Measurements from ENCODE around the gene USP8. TPM values are rescaled to one million over a fixed set of nuclear protein-coding genes. Genes with fewer than 3 reads are reported as not detected.

The USP8 gene
- total RNA-seq, 4 donors from 2014 or later, result 37.6 to 170 (median 85.6) TPM

- H3K4me1 ChIP-seq, result no peaks in the 10 kb centered on the region
Measured at GRCh38 chr15:50542887-50543210, 118.6 kb downstream of the USP8 start.

GRCh38 chr15:50543556-50543955 is 119.4 kb downstream of the USP8 start:
- no peaks in the 10 kb centered on the region for H3K9me3 ChIP-seq
- intact Hi-C loops (cut with DNase I; ENCODE audit: low total_unique reads), result no loop called here
- H3K36me3 ChIP-seq, result no peaks in the 10 kb centered on the region
- no peak overlapping the region for H3K4me3 ChIP-seq
- no peaks in the 10 kb centered on the region for H3K27me3 ChIP-seq
- H3K4me1 ChIP-seq, result no peaks in the 10 kb centered on the region
- DNase-seq, result no peak
- TF ChIP-seq CTCF (IDR thresholded peaks at IDR 0.05) (no peak), POLR2A (IDR thresholded peaks at IDR 0.05) (no peak)
- no peak overlapping the region for H3K27ac ChIP-seq

More at GRCh38 chr15:50542887-50543210, 118.6 kb downstream of the USP8 start:
- H3K36me3 ChIP-seq, result no peaks in the 10 kb centered on the region
- intact Hi-C loops (cut with DNase I; ENCODE audit: low total_unique reads), result no loop called here
- no peak for TF ChIP-seq POLR2A (IDR thresholded peaks at IDR 0.05)
- no peak for TF ChIP-seq CTCF (IDR thresholded peaks at IDR 0.05)
- no peaks in the 10 kb centered on the region for H3K9me3 ChIP-seq
- H3K4me3 ChIP-seq, result no peak overlapping the region
- H3K27me3 ChIP-seq, result no peaks in the 10 kb centered on the region
- no peak overlapping the region for H3K27ac ChIP-seq
- no peak for DNase-seq

- intact Hi-C loops (cut with DNase I; ENCODE audit: low total_unique reads), result no loop called here
- Histone ChIP-seq H3K9me3 (no peaks in the 10 kb centered on the region), H3K4me3 (no peak overlapping the region), H3K27me3 (no peaks in the 10 kb centered on the region), H3K27ac (no peak overlapping the region), H3K4me1 (no peaks in the 10 kb centered on the region), H3K36me3 (no peaks in the 10 kb centered on the region)
- TF ChIP-seq POLR2A (IDR thresholded peaks at IDR 0.05) (no peak), CTCF (IDR thresholded peaks at IDR 0.05) (no peak)
- DNase-seq, result no peak
Measured at GRCh38 chr15:50544368-50544767, 120.2 kb downstream of the USP8 start.

GRCh38 chr15:50546566-50546965 is 122.4 kb downstream of the USP8 start, which contains the start of gene USP50:
TSS of gene USP50 (minus strand) at chr15:50546666. CDS start at chr15:50546525, 141 bp downstream.
- DNase-seq, result no peak
- Histone ChIP-seq H3K27ac (no peak within 1 kb of the TSS), H3K4me3 (no peak within 1 kb of the TSS), H3K36me3 (no peaks in the 10 kb centered on the region), H3K27me3 (no peaks in the 10 kb centered on the region), H3K4me1 (no peaks in the 10 kb centered on the region), H3K9me3 (no peaks in the 10 kb centered on the region)
- TF ChIP-seq CTCF (IDR thresholded peaks at IDR 0.05) (no peak), POLR2A (IDR thresholded peaks at IDR 0.05) (no peak)
- intact Hi-C loops (cut with DNase I; ENCODE audit: low total_unique reads), result no loop called here

GRCh38 chr15:50549326-50549725 is 125.1 kb downstream of the USP8 start:
- H3K9me3 ChIP-seq, result no peaks in the 10 kb centered on the region
- no peak for TF ChIP-seq POLR2A (IDR thresholded peaks at IDR 0.05)
- no peak for TF ChIP-seq CTCF (IDR thresholded peaks at IDR 0.05)
- no peak overlapping the region for H3K4me3 ChIP-seq
- no peaks in the 10 kb centered on the region for H3K27me3 ChIP-seq
- intact Hi-C loops (cut with DNase I; ENCODE audit: low total_unique reads), result no loop called here
- no peak overlapping the region for H3K27ac ChIP-seq
- H3K4me1 ChIP-seq, result no peaks in the 10 kb centered on the region
- DNase-seq, result no peak
- no peaks in the 10 kb centered on the region for H3K36me3 ChIP-seq
